Measurements from ENCODE around the gene CDC6. TPM values are rescaled to one million over a fixed set of nuclear protein-coding genes. Genes with fewer than 3 reads are reported as not detected.

CDC6 gene
- total and polyA plus RNA-seq, 8 donors = 0.71 to 3.3 (median 1.3) TPM

- FAIRE-seq (no peak), DNase-seq (no peak), ATAC-seq (peak in 2 of 4 donors; percentile 3 to 8)
- no peak overlapping the region for H3K4me3 ChIP-seq
- no peaks in the 10 kb centered on the region for H3K27me3 ChIP-seq
- peak overlapping the region in 2 of 4 donors; percentile 63 to 66 for H3K27ac ChIP-seq
- peaks cover 0 to 5% (median 5%) of the 10 kb centered on the region in 3 donors for H3K4me1 ChIP-seq
- TF ChIP-seq CTCF (IDR thresholded peaks at IDR 0.05) = no peak
- 5 to 9% methylated on average over 2 of the region's 2 CpGs for WGBS, 2 donors
- intact Hi-C loops (cut with DNase I) = loop anchor here in 1 of 3 donors (10.0 kb wide), 1 partner anchor 79 kb away; no protein-coding TSS in a partner anchor
- no peaks in the 10 kb centered on the region for H3K9me3 ChIP-seq
- peaks cover under 1 to 20% (median 3%) of the 10 kb centered on the region in 3 donors for H3K36me3 ChIP-seq
Measured at GRCh38 chr17:40284085-40284713, 3.5 kb upstream of the CDC6 start.

- Histone ChIP-seq H3K27me3 (no peaks in the 10 kb centered on the region), H3K27ac (no peak overlapping the region), H3K9me3 (no peaks in the 10 kb centered on the region), H3K36me3 (no peaks in the 10 kb centered on the region), H3K4me1 (peaks cover 0 to 5% (median 5%) of the 10 kb centered on the region in 3 donors), H3K4me3 (no peak overlapping the region)
- no peak for TF ChIP-seq CTCF (IDR thresholded peaks at IDR 0.05)
- no peak for DNase-seq
- no peak for ATAC-seq
- intact Hi-C loops (cut with DNase I) = loop anchor here in 2 of 3 donors (5.0 to 10.0 kb wide), 2 partner anchors 69 to 82 kb away; partner anchors contain the start of gene WIPF2 (in 1 of the 2)
- 75 to 77% methylated on average over 2 of the region's 2 CpGs for WGBS, 2 donors
- FAIRE-seq = no peak
Measured at GRCh38 chr17:40286473-40286872, 1.2 kb upstream of the CDC6 start.

- FAIRE-seq = no peak
- Histone ChIP-seq H3K27ac (no peak overlapping the region), H3K36me3 (no peaks in the 10 kb centered on the region), H3K4me1 (peaks cover 0 to 5% (median 5%) of the 10 kb centered on the region in 3 donors), H3K9me3 (no peaks in the 10 kb centered on the region), H3K4me3 (no peak overlapping the region), H3K27me3 (no peaks in the 10 kb centered on the region)
- intact Hi-C loops (cut with DNase I) = loop anchor here in 2 of 3 donors (5.0 to 10.0 kb wide), 2 partner anchors 70 to 82 kb away; partner anchors contain the start of gene WIPF2 (in 1 of the 2)
- WGBS, 2 donors = 32 to 42% methylated on average over 4 of the region's 4 CpGs
- TF ChIP-seq CTCF (IDR thresholded peaks at IDR 0.05) = no peak
- DNase-seq = no peak
- ATAC-seq = peak in 1 of 4 donors; percentile 2
Measured at GRCh38 chr17:40287159-40287493, 553 bp upstream of the CDC6 start.

GRCh38 chr17:40290629-40291280, 3.1 kb downstream of the CDC6 start:
- no peaks in the 10 kb centered on the region for H3K9me3 ChIP-seq
- ATAC-seq (peak in 1 of 4 donors; percentile 15), DNase-seq (peak in 2 of 6 donors; percentile 33 to 55), FAIRE-seq (no peak)
- intact Hi-C loops (cut with DNase I) = loop anchor here in 1 of 3 donors (5.0 kb wide), 1 partner anchor 88 kb away; no protein-coding TSS in a partner anchor
- H3K36me3 ChIP-seq = no peaks in the 10 kb centered on the region
- WGBS, 2 donors = 50 to 54% methylated on average over 4 of the region's 4 CpGs
- H3K27me3 ChIP-seq = no peaks in the 10 kb centered on the region
- H3K4me3 ChIP-seq = no peak overlapping the region
- H3K27ac ChIP-seq = no peak overlapping the region
- TF ChIP-seq CTCF (IDR thresholded peaks at IDR 0.05) = peak in 3 of 4 donors; percentile 32 to 38 (median 32)
- H3K4me1 ChIP-seq = peaks cover 0 to 17% (median 0%) of the 10 kb centered on the region in 3 donors
